Colonic mucosa (tissue), 4 donors: Measurements from ENCODE around the gene PITHD1. TPM values are rescaled to one million over a fixed set of nuclear protein-coding genes. Genes with fewer than 3 reads are reported as not detected.
"Not testable (repeated sequence)": the region's sequence is repeated elsewhere in the genome, so short reads cannot be mapped to it uniquely, and the experiment has no call there.

Experiments used
- DNase-seq: peaks from one replicate; pipeline ENCODE4 v3.0.0-alpha.2; 2020
- H3K27ac ChIP-seq: fragments of 200-600 bp; one replicate; pipeline ENCODE4 v1.8.0; 2021
- H3K27me3 ChIP-seq: fragments of 200-600 bp; one replicate; pipeline ENCODE4 v1.8.0; 2021
- H3K36me3 ChIP-seq: fragments of 200-600 bp; one replicate; pipeline ENCODE4 v1.8.0; 2021
- H3K4me1 ChIP-seq: fragments of 200-600 bp; one replicate; pipeline ENCODE4 v1.8.0; 2021; ENCODE audit warnings: mild to moderate bottlenecking
- H3K4me3 ChIP-seq: fragments of 200-600 bp; one replicate; pipeline ENCODE4 v1.8.0; 2021
- H3K9ac ChIP-seq, 2 donors: one replicate each; pipeline ENCODE4 v1.7.0; 2013; ENCODE audit warnings: control low read depth in 2 of 2, low read depth in 2 of 2, low read length in 2 of 2
- H3K9me3 ChIP-seq: fragments of 200-600 bp; one replicate; pipeline ENCODE4 v1.8.0; 2021
- intact Hi-C: fragments of 100-400 bp; cut with DNase I; formaldehyde crosslinking; loops from one replicate; pipeline ENCODE4 v1.14.1; 2022
- total RNA-seq, 2 donors: library from RNA; stranded (reverse); fragmentation: NEBNext Ultra II Directional in 1 of 2; extraction: Animal tissue kit (Norgen Biotek cat#: 25700) in 1 of 2; gene quantifications; one replicate each; pipeline ENCODE4 v1.2.1, GENCODE V29; 2021
- TF ChIP-seq, protein P1 (sequence below): fragments of 200-600 bp; IDR thresholded peaks from one replicate; pipeline ENCODE4 v1.8.0; 2022; ENCODE audit warnings: antibody characterized with exemption, mild to moderate bottlenecking
- donor health status: healthy.
- donor health status: DM: no; HTN: no; CAD: no.
- donor health status: DM: no; HTN: no; CAD: no.

The PITHD1 gene
- total RNA-seq, 2 donors from 2014 or later, result 51.5 to 51.6 TPM

DNA sequence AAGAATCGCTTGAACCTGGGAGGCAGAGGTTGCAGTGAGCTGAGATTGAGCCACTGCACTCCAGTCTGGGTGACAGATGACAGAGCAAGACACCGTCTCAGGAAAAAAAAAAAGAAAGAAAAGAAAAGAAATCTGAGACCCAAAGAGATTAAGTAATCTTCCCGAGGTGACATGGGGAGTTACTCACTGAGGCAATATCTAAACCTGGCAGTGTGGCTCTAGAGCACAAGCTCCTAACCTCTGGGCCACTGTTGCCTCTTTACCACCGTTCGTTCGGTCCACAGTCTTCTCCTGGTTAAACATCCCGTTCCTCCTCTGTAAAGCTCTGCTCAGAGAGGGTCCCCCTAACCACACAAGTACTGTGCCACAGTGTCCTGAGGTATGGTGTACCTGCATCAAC, 45.5 kb downstream of the PITHD1 start:
- intact Hi-C loops, result no loop called here
- Histone ChIP-seq H3K27me3 (no peaks in the 10 kb centered on the region), H3K9me3 (no peaks in the 10 kb centered on the region), H3K27ac (no peak overlapping the region), H3K4me1 (no peaks in the 10 kb centered on the region), H3K9ac (no peak overlapping the region), H3K4me3 (no peak overlapping the region), H3K36me3 (no peaks in the 10 kb centered on the region)
- TF ChIP-seq, protein P1, sequence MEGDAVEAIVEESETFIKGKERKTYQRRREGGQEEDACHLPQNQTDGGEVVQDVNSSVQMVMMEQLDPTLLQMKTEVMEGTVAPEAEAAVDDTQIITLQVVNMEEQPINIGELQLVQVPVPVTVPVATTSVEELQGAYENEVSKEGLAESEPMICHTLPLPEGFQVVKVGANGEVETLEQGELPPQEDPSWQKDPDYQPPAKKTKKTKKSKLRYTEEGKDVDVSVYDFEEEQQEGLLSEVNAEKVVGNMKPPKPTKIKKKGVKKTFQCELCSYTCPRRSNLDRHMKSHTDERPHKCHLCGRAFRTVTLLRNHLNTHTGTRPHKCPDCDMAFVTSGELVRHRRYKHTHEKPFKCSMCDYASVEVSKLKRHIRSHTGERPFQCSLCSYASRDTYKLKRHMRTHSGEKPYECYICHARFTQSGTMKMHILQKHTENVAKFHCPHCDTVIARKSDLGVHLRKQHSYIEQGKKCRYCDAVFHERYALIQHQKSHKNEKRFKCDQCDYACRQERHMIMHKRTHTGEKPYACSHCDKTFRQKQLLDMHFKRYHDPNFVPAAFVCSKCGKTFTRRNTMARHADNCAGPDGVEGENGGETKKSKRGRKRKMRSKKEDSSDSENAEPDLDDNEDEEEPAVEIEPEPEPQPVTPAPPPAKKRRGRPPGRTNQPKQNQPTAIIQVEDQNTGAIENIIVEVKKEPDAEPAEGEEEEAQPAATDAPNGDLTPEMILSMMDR, result no peak
- DNase-seq, result no peak

DNA sequence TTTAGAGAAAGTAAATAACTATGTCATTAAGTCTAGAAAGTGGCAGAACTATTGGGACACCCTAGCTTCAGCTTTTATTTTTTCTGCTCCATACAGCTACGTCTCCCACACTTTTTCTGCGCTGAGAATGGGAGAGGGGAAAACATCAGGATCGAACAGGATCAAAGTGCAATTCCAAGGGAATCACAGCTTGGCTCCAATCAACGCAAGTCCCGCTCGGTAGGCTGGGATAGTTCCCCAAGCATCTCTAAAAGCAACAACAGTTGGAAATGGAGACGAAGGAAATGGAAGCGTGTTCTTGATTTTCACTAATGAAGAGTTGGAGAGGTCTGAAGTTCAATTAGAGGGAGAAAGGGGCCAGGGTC, 46.5 kb downstream of the PITHD1 start:
- TF ChIP-seq, protein P1, result no peak
- no peaks in the 10 kb centered on the region for H3K9me3 ChIP-seq
- H3K4me3 ChIP-seq, result peak overlapping the region; percentile 95
- no peaks in the 10 kb centered on the region for H3K36me3 ChIP-seq
- peak overlapping the region; percentile 91 for H3K27ac ChIP-seq
- intact Hi-C loops, result no loop called here
- H3K4me1 ChIP-seq, result no peaks in the 10 kb centered on the region
- peak overlapping the region; percentile 95 to 100 for H3K9ac ChIP-seq
- no peaks in the 10 kb centered on the region for H3K27me3 ChIP-seq
- DNase-seq, result no peak

DNA sequence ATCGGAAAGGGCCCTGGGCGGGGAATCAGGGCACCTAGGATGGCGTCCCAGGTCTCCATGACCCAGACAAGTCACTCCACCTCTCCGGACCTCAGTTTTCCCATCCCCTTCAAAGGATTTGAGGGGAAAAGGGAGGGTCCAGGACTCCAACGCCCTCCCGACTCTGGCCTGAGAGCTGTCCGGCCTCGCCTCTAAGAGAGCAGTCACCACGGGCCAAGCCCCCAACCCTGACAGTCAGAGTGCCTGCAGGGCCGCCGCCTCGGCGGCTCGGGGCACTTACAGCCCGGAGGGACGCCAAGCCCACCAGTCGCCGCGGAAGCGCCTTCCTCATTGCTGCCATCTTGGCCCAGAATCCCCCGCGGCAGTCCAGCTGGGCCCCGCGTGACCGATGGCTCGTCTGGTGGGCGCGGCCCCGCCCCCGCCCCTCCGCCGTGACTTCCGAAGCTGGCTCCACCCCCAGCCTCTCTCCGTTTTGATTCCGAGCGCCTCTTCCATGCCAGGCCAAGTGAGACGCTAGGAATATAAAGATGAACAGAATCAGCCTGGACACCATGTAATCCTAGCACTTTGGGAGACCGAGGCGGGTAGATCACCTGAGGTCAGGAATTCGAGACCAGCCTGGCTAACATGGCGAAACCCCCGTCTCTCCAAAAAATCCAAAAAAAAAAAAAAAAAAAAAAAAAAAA, 47.0 kb downstream of the PITHD1 start, which contains the start of gene HMGCL:
TSS of gene HMGCL (minus strand) at position 354 of the 686 bp plus-strand sequence. CDS start at position 340, 14 bp downstream.
- Histone ChIP-seq H3K9me3 (no peaks in the 10 kb centered on the region), H3K27me3 (no peaks in the 10 kb centered on the region), H3K4me1 (no peaks in the 10 kb centered on the region), H3K4me3 (peak within 1 kb of the TSS; percentile 95), H3K36me3 (no peaks in the 10 kb centered on the region), H3K27ac (peak within 1 kb of the TSS; percentile 91), H3K9ac (peak within 1 kb of the TSS; percentile 95 to 100)
- peak; percentile 94 for DNase-seq
- TF ChIP-seq, protein P1, result no peak
- intact Hi-C loops, result no loop called here

DNA sequence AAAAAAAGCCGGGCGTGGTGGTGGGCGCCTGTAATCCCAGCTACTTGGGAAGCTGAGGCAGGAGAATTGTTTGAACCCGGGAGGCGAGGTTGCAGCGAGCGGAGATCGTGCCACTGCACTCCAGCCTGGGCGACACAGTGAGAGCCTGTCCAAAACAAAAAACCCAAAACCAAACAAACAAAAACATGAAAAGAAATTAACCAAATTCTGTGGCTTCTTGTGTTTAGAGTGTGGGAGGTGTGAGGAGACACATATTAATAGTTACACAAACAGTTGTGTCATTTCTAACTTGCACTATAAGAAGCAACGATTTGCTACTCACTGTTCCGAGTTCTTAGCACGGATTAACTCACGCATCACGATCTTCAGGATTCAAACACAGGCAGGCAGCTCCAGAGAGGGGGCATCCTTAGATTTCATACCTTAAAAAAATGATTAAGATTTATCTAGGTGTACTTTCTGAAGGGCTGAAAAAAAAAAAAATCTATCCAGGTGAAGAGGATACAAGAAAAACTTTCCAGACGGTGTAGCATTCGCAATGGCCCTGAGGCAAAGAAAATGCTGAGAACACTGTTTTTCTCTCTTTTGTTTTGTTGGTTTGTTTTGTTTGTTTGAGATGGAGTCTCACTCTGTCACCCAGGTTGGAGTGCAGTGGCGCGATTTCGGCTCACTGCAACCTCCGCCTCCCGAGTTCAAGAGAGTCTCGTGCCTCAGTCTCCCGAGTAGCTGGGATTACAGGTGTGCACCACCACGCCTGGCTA, 47.7 kb downstream of the PITHD1 start:
- TF ChIP-seq, protein P1, result no peak
- Histone ChIP-seq H3K27ac (peak overlapping the region; percentile 91), H3K4me1 (no peaks in the 10 kb centered on the region), H3K36me3 (no peaks in the 10 kb centered on the region), H3K9me3 (no peaks in the 10 kb centered on the region), H3K27me3 (no peaks in the 10 kb centered on the region), H3K9ac (peak overlapping the region; percentile 95 to 100), H3K4me3 (peak overlapping the region; percentile 95)
- DNase-seq, result no peak
- intact Hi-C loops, result no loop called here

DNA sequence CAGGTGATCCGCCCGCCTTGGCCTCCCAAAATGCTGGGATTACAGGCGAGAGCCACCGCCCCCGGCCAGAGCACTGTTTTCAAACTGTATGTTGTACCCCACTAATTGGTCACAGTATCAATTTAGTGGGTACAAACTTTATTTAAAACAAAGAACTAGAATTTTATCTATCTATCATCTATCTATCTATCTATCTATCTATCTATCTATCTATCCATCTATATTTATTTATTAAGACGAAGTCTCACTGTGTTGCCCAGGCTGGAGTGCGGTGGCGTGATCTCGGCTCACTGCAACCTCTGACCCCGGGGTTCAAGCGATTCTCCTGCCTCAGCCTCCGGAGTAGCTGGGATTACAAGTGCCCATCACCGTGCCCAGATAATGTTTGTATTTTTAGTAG, 48.4 kb downstream of the PITHD1 start:
- H3K9me3 ChIP-seq, DNase-seq, H3K9ac ChIP-seq, H3K4me3 ChIP-seq, H3K27me3 ChIP-seq, intact Hi-C loops, H3K36me3 ChIP-seq, H3K27ac ChIP-seq, H3K4me1 ChIP-seq: not testable (repeated sequence)

DNA sequence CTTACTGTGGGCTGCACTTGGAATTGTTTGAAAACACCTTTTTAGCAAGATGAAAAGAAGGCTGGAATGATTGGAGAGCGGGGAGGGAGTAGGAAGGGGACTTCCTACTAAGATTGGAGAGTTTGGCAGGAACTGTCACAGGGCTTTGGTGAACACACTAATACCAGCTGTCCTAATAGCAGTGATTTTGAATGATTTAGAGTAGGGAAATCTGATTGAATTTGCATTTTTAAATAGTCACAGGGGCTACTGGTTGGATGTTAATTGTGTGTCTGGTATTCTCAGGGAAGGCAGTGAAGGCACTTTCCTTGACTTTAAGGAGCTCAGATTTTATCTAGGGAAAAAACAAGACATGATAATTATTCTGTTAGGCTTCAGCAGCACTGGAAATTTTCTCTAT, 49.5 kb downstream of the PITHD1 start:
- TF ChIP-seq, protein P1, result no peak
- Histone ChIP-seq H3K36me3 (no peaks in the 10 kb centered on the region), H3K9ac (no peak overlapping the region), H3K9me3 (no peaks in the 10 kb centered on the region), H3K4me1 (no peaks in the 10 kb centered on the region), H3K27ac (no peak overlapping the region), H3K4me3 (no peak overlapping the region), H3K27me3 (no peaks in the 10 kb centered on the region)
- intact Hi-C loops, result no loop called here
- DNase-seq, result no peak

DNA sequence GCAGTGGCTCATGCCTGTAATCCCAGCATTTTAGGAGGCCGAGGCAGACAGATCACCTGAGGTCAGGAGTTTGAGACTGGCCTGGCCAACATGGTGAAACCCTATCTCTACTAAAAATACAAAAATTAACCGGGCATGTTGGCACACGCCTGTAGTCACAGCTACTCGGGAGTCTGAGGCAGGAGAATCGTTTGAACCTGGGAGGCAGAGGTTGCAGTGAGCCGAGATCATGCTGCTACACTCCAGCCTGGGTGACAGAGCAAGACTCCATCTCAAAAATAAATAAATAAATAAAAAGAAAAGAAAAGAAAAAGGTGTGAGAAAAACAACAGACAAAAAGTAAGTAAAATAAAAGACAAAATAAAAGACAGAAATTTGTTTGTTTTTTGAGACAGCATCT, 55.9 kb downstream of the PITHD1 start:
- H3K4me3 ChIP-seq, DNase-seq, H3K27me3 ChIP-seq, H3K36me3 ChIP-seq, H3K9ac ChIP-seq, H3K9me3 ChIP-seq, H3K4me1 ChIP-seq, H3K27ac ChIP-seq, intact Hi-C loops: not testable (repeated sequence)
